Sigmoid colon (tissue), 4 donors: Measurements from ENCODE around the gene TMEM106B.

ENCODE experiments used
- POLR2A ChIP-seq, 2 donors: fragments of 450-650 bp; IDR thresholded peaks; one replicate each; pipeline ENCODE4 v1.6.1; 2016; ENCODE audit warnings: antibody characterized with exemption in 2 of 2, mild to moderate bottlenecking in 2 of 2, moderate library complexity in 2 of 2
- POLR2AphosphoS5 ChIP-seq, 4 donors: sonication (generic); formaldehyde crosslinking; IDR thresholded peaks; one replicate each; pipeline ENCODE4 v1.6.1; 2017; ENCODE audit warnings: antibody characterized with exemption in 4 of 4
- TF ChIP-seq, protein P1 (sequence below), 4 experiments: fragments of 450-650 bp in 3 of 4; fragments of 200-600 bp in 1 of 4; IDR thresholded peaks; one replicate each; pipeline ENCODE4 v1.5.1; 2016 to 2019; ENCODE audit warnings: antibody characterized with exemption in 4 of 4, mild to moderate bottlenecking in 3 of 4, moderate library complexity in 2 of 4

DNA sequence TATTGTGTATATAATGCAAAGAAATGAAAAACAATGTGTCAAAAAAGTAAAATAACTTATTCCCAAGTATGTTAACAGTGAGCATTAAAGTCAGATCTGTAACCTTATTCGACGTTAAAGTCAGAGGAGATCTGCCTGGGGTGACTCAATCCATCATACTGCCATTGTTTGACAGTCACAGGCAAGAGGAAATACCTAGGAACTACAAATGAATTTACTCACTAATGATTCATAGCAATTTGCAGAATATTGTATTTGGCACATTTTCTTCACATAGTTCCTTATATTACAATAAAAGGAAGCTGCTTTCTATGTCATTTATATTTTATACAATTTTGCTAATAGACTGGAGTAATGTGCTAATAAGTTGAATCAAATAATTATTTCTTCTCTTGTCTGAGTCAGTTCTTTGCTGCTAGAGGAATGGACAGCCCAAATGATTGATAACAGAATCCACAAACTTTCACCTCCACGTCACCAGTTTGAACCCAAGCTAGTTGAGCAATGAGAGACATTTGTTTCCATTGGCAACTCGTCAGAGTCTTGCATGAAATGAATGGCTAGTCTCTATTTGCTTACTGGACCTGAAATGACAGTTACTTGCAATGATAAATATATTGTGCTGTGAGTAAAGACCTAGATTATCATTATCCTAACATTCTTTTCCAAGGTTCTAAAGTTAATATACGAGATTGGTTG lies 48.5 kb upstream of the TMEM106B start:
- TF ChIP-seq, protein P1, sequence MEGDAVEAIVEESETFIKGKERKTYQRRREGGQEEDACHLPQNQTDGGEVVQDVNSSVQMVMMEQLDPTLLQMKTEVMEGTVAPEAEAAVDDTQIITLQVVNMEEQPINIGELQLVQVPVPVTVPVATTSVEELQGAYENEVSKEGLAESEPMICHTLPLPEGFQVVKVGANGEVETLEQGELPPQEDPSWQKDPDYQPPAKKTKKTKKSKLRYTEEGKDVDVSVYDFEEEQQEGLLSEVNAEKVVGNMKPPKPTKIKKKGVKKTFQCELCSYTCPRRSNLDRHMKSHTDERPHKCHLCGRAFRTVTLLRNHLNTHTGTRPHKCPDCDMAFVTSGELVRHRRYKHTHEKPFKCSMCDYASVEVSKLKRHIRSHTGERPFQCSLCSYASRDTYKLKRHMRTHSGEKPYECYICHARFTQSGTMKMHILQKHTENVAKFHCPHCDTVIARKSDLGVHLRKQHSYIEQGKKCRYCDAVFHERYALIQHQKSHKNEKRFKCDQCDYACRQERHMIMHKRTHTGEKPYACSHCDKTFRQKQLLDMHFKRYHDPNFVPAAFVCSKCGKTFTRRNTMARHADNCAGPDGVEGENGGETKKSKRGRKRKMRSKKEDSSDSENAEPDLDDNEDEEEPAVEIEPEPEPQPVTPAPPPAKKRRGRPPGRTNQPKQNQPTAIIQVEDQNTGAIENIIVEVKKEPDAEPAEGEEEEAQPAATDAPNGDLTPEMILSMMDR (IDR thresholded peaks at IDR 0.05), result no peak
- TF ChIP-seq POLR2AphosphoS5 (IDR thresholded peaks at IDR 0.05), result no peak
- TF ChIP-seq POLR2A (IDR thresholded peaks at IDR 0.05), result no peak
